H9 (cell line): ENCODE data around the gene CLOCK. TPM values are rescaled to one million over a fixed set of nuclear protein-coding genes. Genes with fewer than 3 reads are reported as not detected.

Experiments
- DNase-seq: peaks from one replicate; pipeline ENCODE4 v3.0.0-alpha.2; 2017
- H2AFZ ChIP-seq: one replicate; pipeline ENCODE4 v1.6.1; 2013; ENCODE audit warnings: mild to moderate bottlenecking, low read length, control low read depth, moderate library complexity
- H2AK5ac ChIP-seq: 2 replicates; pipeline ENCODE4 v1.6.1; 2013; ENCODE audit warnings: low read length, control low read depth, mixed read lengths; ENCODE audit not compliant: insufficient read length
- H2BK120ac ChIP-seq: one replicate; pipeline ENCODE4 v1.6.1; 2013; ENCODE audit warnings: low read depth, mild to moderate bottlenecking, low read length, control low read depth, inconsistent platforms; ENCODE audit not compliant: poor library complexity, severe bottlenecking
- H2BK12ac ChIP-seq: 2 replicates; pipeline ENCODE4 v1.6.1; 2013; ENCODE audit warnings: low read length, control low read depth, mixed read lengths, low read depth; ENCODE audit not compliant: insufficient read length
- H2BK15ac ChIP-seq: 2 replicates; pipeline ENCODE4 v1.6.1; 2013; ENCODE audit warnings: low read depth, low read length, control low read depth
- H2BK20ac ChIP-seq: one replicate; pipeline ENCODE4 v1.6.1; 2013; ENCODE audit warnings: low read depth, mild to moderate bottlenecking, low read length, control low read depth, inconsistent platforms; ENCODE audit not compliant: poor library complexity, severe bottlenecking
- H2BK5ac ChIP-seq: 2 replicates; pipeline ENCODE4 v1.6.1; 2013; ENCODE audit warnings: low read length, control low read depth, mixed read lengths; ENCODE audit not compliant: insufficient read length
- H3K14ac ChIP-seq: 2 replicates; pipeline ENCODE4 v1.6.1; 2013; ENCODE audit warnings: low read length, control low read depth; ENCODE audit not compliant: insufficient read depth
- H3K18ac ChIP-seq: 2 replicates; pipeline ENCODE4 v1.6.1; 2013; ENCODE audit warnings: low read depth, mild to moderate bottlenecking, mixed read lengths, low read length, control low read depth; ENCODE audit not compliant: insufficient read length
- H3K23ac ChIP-seq: 2 replicates; pipeline ENCODE4 v1.6.1; 2013; ENCODE audit warnings: low read length, control low read depth, mixed read lengths, low read depth; ENCODE audit not compliant: insufficient read length
- H3K23me2 ChIP-seq: 2 replicates; pipeline ENCODE4 v1.6.1; 2013; ENCODE audit warnings: low read depth, mild to moderate bottlenecking, mixed read lengths, low read length, control low read depth; ENCODE audit not compliant: insufficient read length, poor library complexity, severe bottlenecking
- H3K27ac ChIP-seq: 2 replicates; pipeline ENCODE4 v1.5.1; 2013; ENCODE audit warnings: low read length, control low read depth, mixed read lengths, low read depth; ENCODE audit not compliant: insufficient read length
- H3K27me3 ChIP-seq: 2 replicates; pipeline ENCODE4 v1.6.1; 2013; ENCODE audit warnings: low read length, control low read depth, inconsistent platforms; ENCODE audit not compliant: insufficient read depth
- H3K4ac ChIP-seq: 2 replicates; pipeline ENCODE4 v1.6.1; 2013; ENCODE audit warnings: low read depth, mild to moderate bottlenecking, control low read depth, inconsistent platforms, low read length, moderate library complexity
- H3K4me1 ChIP-seq: 2 replicates; pipeline ENCODE4 v1.6.1; 2013; ENCODE audit warnings: low read length, control low read depth, inconsistent platforms; ENCODE audit not compliant: insufficient read depth
- H3K4me2 ChIP-seq: 2 replicates; pipeline ENCODE4 v1.6.1; 2013; ENCODE audit warnings: low read length, control low read depth, mixed read lengths; ENCODE audit not compliant: insufficient read length, insufficient read depth
- H3K56ac ChIP-seq: 2 replicates; pipeline ENCODE4 v1.6.1; 2013; ENCODE audit warnings: low read depth, mild to moderate bottlenecking, mixed read lengths, low read length, control low read depth; ENCODE audit not compliant: insufficient read length
- H3K79me1 ChIP-seq: 2 replicates; pipeline ENCODE4 v1.6.1; 2013; ENCODE audit warnings: low read depth, mild to moderate bottlenecking, moderate library complexity, low read length, control low read depth, inconsistent platforms; ENCODE audit not compliant: insufficient read depth, poor library complexity, severe bottlenecking
- H3K79me2 ChIP-seq: 2 replicates; pipeline ENCODE4 v1.6.1; 2013; ENCODE audit warnings: low read length, control low read depth, inconsistent platforms; ENCODE audit not compliant: insufficient read depth
- H3K9ac ChIP-seq: 2 replicates; pipeline ENCODE4 v1.6.1; 2013; ENCODE audit warnings: low read length, control low read depth, mixed read lengths; ENCODE audit not compliant: insufficient read length; ENCODE audit errors: extremely low read depth
- H3K9me3 ChIP-seq: one replicate; pipeline ENCODE4 v1.6.1; 2013; ENCODE audit warnings: low read depth, low read length, inconsistent platforms; ENCODE audit not compliant: control insufficient read depth
- H3T11ph ChIP-seq: one replicate; pipeline ENCODE4 v1.6.1; 2013; ENCODE audit warnings: mild to moderate bottlenecking, low read length, control low read depth, inconsistent platforms
- H4K20me1 ChIP-seq: one replicate; pipeline ENCODE4 v1.6.1; 2013; ENCODE audit not compliant: control insufficient read depth, insufficient read length, insufficient read depth
- H4K5ac ChIP-seq: 2 replicates; pipeline ENCODE4 v1.6.1; 2013; ENCODE audit warnings: low read depth, mild to moderate bottlenecking, mixed read lengths, low read length, control low read depth; ENCODE audit not compliant: insufficient read length
- H4K8ac ChIP-seq: replicated peaks from 2 replicates; pipeline ENCODE4 v1.6.1; 2013; ENCODE audit warnings: low read length, control low read depth, mixed read lengths, low read depth; ENCODE audit not compliant: insufficient read length
- H4K91ac ChIP-seq: 2 replicates; pipeline ENCODE4 v1.6.1; 2013; ENCODE audit warnings: low read depth, mild to moderate bottlenecking, moderate library complexity, mixed read lengths, low read length, control low read depth; ENCODE audit not compliant: insufficient read length
- H3K27ac Mint-ChIP-seq, 3 experiments: 2 replicates in 2 of 3; 3 replicates in 1 of 3; pipeline ENCODE4 v1.8.0; 2020 to 2021; ENCODE audit warnings: mixed read lengths in 3 of 3, mild to moderate bottlenecking in 1 of 3, moderate library complexity in 1 of 3
- H3K27me3 Mint-ChIP-seq: 2 replicates; pipeline ENCODE4 v1.8.0; 2021; ENCODE audit warnings: low read depth, mild to moderate bottlenecking, moderate library complexity, mixed read lengths
- H3K36me3 Mint-ChIP-seq, 3 experiments: 2 replicates in 2 of 3; 3 replicates in 1 of 3; pipeline ENCODE4 v1.8.0; 2020 to 2021; ENCODE audit warnings: low read depth in 3 of 3, mixed read lengths in 3 of 3; ENCODE audit not compliant: insufficient read depth in 1 of 3
- H3K4me1 Mint-ChIP-seq, 2 experiments: 2 replicates each; pipeline ENCODE4 v1.8.0; 2020; ENCODE audit warnings: mixed read lengths in 2 of 2
- H3K4me3 Mint-ChIP-seq, 2 experiments: 2 replicates in 1 of 2; 3 replicates in 1 of 2; pipeline ENCODE4 v1.8.0; 2020 to 2021; ENCODE audit warnings: mild to moderate bottlenecking in 2 of 2, mixed read lengths in 2 of 2, moderate library complexity in 1 of 2
- H3K9me3 Mint-ChIP-seq, 2 experiments: 2 replicates in 1 of 2; 3 replicates in 1 of 2; pipeline ENCODE4 v1.8.0; 2020; ENCODE audit warnings: mild to moderate bottlenecking in 2 of 2, mixed read lengths in 2 of 2, moderate library complexity in 1 of 2
- WGBS: extraction: QIAGEN DNeasy Blood & Tissue Kit; methylation state at CpG from one replicate; pipeline ENCODE4 v1.1.7; 2013; ENCODE audit warnings: missing lambda C conversion rate, low lambda C conversion rate, mixed read lengths; ENCODE audit not compliant: insufficient read length; ENCODE audit errors: extremely low coverage; 5-methylcytosine and 5-hydroxymethylcytosine counted together
- total RNA-seq: library from RNA; stranded (reverse); gene quantifications from 2 replicates; pipeline ENCODE4 v1.2.1, GENCODE V29; 2021
- TF ChIP-seq, protein P1 (sequence below): fragments of 200-600 bp; sonication (generic); conservative IDR thresholded peaks from 3 replicates; pipeline ENCODE4 v1.8.0; 2021; ENCODE audit warnings: antibody characterized with exemption, mild to moderate bottlenecking

The CLOCK gene
- total RNA-seq, 1 experiment from 2014 or later = 16.2 TPM

DNA sequence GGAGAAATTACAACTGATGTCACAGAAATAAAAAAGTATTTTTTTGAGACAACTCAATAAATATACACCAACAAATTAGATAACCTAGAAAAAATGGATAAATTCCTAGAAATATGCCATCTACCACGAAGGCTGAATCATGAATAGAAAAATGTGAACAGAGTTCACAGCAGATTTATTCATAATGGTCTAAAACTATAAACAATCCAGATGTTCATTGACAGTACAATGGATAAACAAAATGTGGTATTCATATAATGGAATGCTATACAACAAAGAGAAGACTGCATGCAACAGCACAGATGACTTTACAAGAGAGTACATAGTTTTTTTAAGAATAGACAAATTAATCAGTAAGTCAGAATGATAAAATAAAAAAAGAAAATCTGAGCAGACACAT, 55.2 kb downstream of the CLOCK start:
- Histone ChIP-seq H3K79me2 (no peaks in the 10 kb centered on the region), H2BK120ac (no peak overlapping the region), H3K14ac (no peak overlapping the region), H3K9me3 (no peaks in the 10 kb centered on the region), H3K56ac (no peak overlapping the region), H3K4ac (no peak overlapping the region), H2BK5ac (no peak overlapping the region), H3T11ph (no peak overlapping the region), H3K23ac (no peak overlapping the region), H2AK5ac (no peak overlapping the region), H2BK20ac (no peak overlapping the region), H3K23me2 (no peaks in the 10 kb centered on the region), H2BK15ac (no peak overlapping the region), H3K18ac (no peak overlapping the region), H4K91ac (no peak overlapping the region), H2AFZ (no peak overlapping the region), H3K27ac (no peak overlapping the region), H2BK12ac (no peak overlapping the region), H3K79me1 (peaks cover 3% of the 10 kb centered on the region), H4K8ac (no peak overlapping the region), H3K4me2 (no peak overlapping the region), H3K9ac (no peak overlapping the region), H4K5ac (no peak overlapping the region), H4K20me1 (no peaks in the 10 kb centered on the region), H3K4me1 (no peaks in the 10 kb centered on the region), H3K27me3 (no peaks in the 10 kb centered on the region)
- Mint-ChIP-seq H3K36me3 (peaks cover 15 to 41% (median 22%) of the 10 kb centered on the region in 3 experiments), H3K9me3 (peaks cover 7 to 10% of the 10 kb centered on the region in 2 experiments; a peak in 4 of 5 replicates), H3K4me3 (no peak overlapping the region), H3K27me3 (no peaks in the 10 kb centered on the region), H3K4me1 (no peaks in the 10 kb centered on the region; a peak in 1 of 4 replicates), H3K27ac (no peak overlapping the region)
- TF ChIP-seq, protein P1, sequence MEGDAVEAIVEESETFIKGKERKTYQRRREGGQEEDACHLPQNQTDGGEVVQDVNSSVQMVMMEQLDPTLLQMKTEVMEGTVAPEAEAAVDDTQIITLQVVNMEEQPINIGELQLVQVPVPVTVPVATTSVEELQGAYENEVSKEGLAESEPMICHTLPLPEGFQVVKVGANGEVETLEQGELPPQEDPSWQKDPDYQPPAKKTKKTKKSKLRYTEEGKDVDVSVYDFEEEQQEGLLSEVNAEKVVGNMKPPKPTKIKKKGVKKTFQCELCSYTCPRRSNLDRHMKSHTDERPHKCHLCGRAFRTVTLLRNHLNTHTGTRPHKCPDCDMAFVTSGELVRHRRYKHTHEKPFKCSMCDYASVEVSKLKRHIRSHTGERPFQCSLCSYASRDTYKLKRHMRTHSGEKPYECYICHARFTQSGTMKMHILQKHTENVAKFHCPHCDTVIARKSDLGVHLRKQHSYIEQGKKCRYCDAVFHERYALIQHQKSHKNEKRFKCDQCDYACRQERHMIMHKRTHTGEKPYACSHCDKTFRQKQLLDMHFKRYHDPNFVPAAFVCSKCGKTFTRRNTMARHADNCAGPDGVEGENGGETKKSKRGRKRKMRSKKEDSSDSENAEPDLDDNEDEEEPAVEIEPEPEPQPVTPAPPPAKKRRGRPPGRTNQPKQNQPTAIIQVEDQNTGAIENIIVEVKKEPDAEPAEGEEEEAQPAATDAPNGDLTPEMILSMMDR = no peak
- no peak for DNase-seq
- WGBS = no CpG with 5 or more reads among the region's 1 CpG
